ENCODE results near the gene NR5A1.

- TF ChIP-seq POLR2A (IDR thresholded peaks at IDR 0.05) (no peak), CTCF (IDR thresholded peaks at IDR 0.05) (no peak)
Measured at GRCh38 chr9:124485936-124486335, 21.3 kb downstream of the NR5A1 start.

Measured in sigmoid colon (tissue), 3 donors.